Activated naive CD8-positive, alpha-beta T cell (primary cell): Measurements from ENCODE around the gene GLI3.

Experiments
- H3K27ac Mint-ChIP-seq: one replicate; pipeline ENCODE4 v1.8.0; 2021; ENCODE audit warnings: mixed read lengths
- H3K27me3 Mint-ChIP-seq: one replicate; pipeline ENCODE4 v1.8.0; 2021; ENCODE audit warnings: mixed read lengths
- H3K36me3 Mint-ChIP-seq: one replicate; pipeline ENCODE4 v1.8.0; 2021; ENCODE audit warnings: mixed read lengths
- H3K4me1 Mint-ChIP-seq: one replicate; pipeline ENCODE4 v1.8.0; 2021; ENCODE audit warnings: low read depth, mixed read lengths
- H3K4me3 Mint-ChIP-seq: one replicate; pipeline ENCODE4 v1.8.0; 2021; ENCODE audit warnings: mild to moderate bottlenecking, mixed read lengths
- H3K9me3 Mint-ChIP-seq: one replicate; pipeline ENCODE4 v1.8.0; 2021; ENCODE audit warnings: low read depth, mixed read lengths

GLI3 gene

GRCh38 chr7:42071372-42072261, 165.4 kb downstream of the GLI3 start:
- Mint-ChIP-seq H3K36me3 (no peaks in the 10 kb centered on the region), H3K4me3 (no peak overlapping the region), H3K27ac (no peak overlapping the region), H3K4me1 (no peaks in the 10 kb centered on the region), H3K27me3 (no peaks in the 10 kb centered on the region), H3K9me3 (no peaks in the 10 kb centered on the region)

GRCh38 chr7:42070068-42070467, 166.9 kb downstream of the GLI3 start:
- Mint-ChIP-seq H3K4me1 (no peaks in the 10 kb centered on the region), H3K4me3 (no peak overlapping the region), H3K27ac (no peak overlapping the region), H3K36me3 (no peaks in the 10 kb centered on the region), H3K9me3 (no peaks in the 10 kb centered on the region), H3K27me3 (no peaks in the 10 kb centered on the region)

GRCh38 chr7:42069590-42069989, 167.4 kb downstream of the GLI3 start:
- H3K4me3 Mint-ChIP-seq = no peak overlapping the region
- no peaks in the 10 kb centered on the region for H3K9me3 Mint-ChIP-seq
- H3K27me3 Mint-ChIP-seq = no peaks in the 10 kb centered on the region

GRCh38 chr7:42068554-42069280, 168.3 kb downstream of the GLI3 start:
- Mint-ChIP-seq H3K27ac (no peak overlapping the region), H3K4me3 (no peak overlapping the region), H3K27me3 (no peaks in the 10 kb centered on the region), H3K4me1 (no peaks in the 10 kb centered on the region), H3K36me3 (no peaks in the 10 kb centered on the region), H3K9me3 (no peaks in the 10 kb centered on the region)

More at GRCh38 chr7:42069590-42069989, 167.4 kb downstream of the GLI3 start:
- no peaks in the 10 kb centered on the region for H3K36me3 Mint-ChIP-seq
- no peak overlapping the region for H3K27ac Mint-ChIP-seq
- H3K4me1 Mint-ChIP-seq = no peaks in the 10 kb centered on the region

GRCh38 chr7:42065942-42066341, 171.1 kb downstream of the GLI3 start:
- Mint-ChIP-seq H3K36me3 (no peaks in the 10 kb centered on the region), H3K9me3 (no peaks in the 10 kb centered on the region), H3K4me3 (no peak overlapping the region), H3K27ac (no peak overlapping the region), H3K4me1 (no peaks in the 10 kb centered on the region), H3K27me3 (no peaks in the 10 kb centered on the region)

- Mint-ChIP-seq H3K27me3 (no peaks in the 10 kb centered on the region), H3K36me3 (no peaks in the 10 kb centered on the region), H3K4me1 (no peaks in the 10 kb centered on the region), H3K9me3 (no peaks in the 10 kb centered on the region), H3K4me3 (no peak overlapping the region), H3K27ac (no peak overlapping the region)
Observed at GRCh38 chr7:42065015-42065414, 172.0 kb downstream of the GLI3 start.

- Mint-ChIP-seq H3K4me1 (no peaks in the 10 kb centered on the region), H3K36me3 (no peaks in the 10 kb centered on the region), H3K4me3 (no peak overlapping the region), H3K9me3 (no peaks in the 10 kb centered on the region), H3K27me3 (no peaks in the 10 kb centered on the region), H3K27ac (no peak overlapping the region)
Observed at GRCh38 chr7:42064534-42064933, 172.5 kb downstream of the GLI3 start.

- Mint-ChIP-seq H3K9me3 (no peaks in the 10 kb centered on the region), H3K4me3 (no peak overlapping the region), H3K27ac (no peak overlapping the region), H3K27me3 (peaks cover 3% of the 10 kb centered on the region), H3K4me1 (no peaks in the 10 kb centered on the region), H3K36me3 (no peaks in the 10 kb centered on the region)
Observed at GRCh38 chr7:42059275-42059674, 177.7 kb downstream of the GLI3 start.

GRCh38 chr7:42057331-42057730, 179.7 kb downstream of the GLI3 start:
- Mint-ChIP-seq H3K27ac (no peak overlapping the region), H3K9me3 (no peaks in the 10 kb centered on the region), H3K4me1 (no peaks in the 10 kb centered on the region), H3K4me3 (no peak overlapping the region), H3K36me3 (no peaks in the 10 kb centered on the region), H3K27me3 (peaks cover 3% of the 10 kb centered on the region)

- Mint-ChIP-seq H3K27ac (no peak overlapping the region), H3K9me3 (no peaks in the 10 kb centered on the region), H3K4me1 (no peaks in the 10 kb centered on the region), H3K27me3 (peaks cover 3% of the 10 kb centered on the region), H3K36me3 (no peaks in the 10 kb centered on the region), H3K4me3 (no peak overlapping the region)
Observed at GRCh38 chr7:42055171-42055570, 181.8 kb downstream of the GLI3 start.

GRCh38 chr7:42053834-42054233, 183.2 kb downstream of the GLI3 start:
- H3K9me3 Mint-ChIP-seq = no peaks in the 10 kb centered on the region

GRCh38 chr7:42049761-42050160, 187.2 kb downstream of the GLI3 start:
- Mint-ChIP-seq H3K27me3 (peaks cover 2% of the 10 kb centered on the region), H3K4me3 (no peak overlapping the region)

More at GRCh38 chr7:42053834-42054233, 183.2 kb downstream of the GLI3 start:
- Mint-ChIP-seq H3K27me3 (peaks cover 3% of the 10 kb centered on the region), H3K4me1 (no peaks in the 10 kb centered on the region), H3K27ac (no peak overlapping the region), H3K36me3 (no peaks in the 10 kb centered on the region), H3K4me3 (no peak overlapping the region)

GRCh38 chr7:42046483-42046882, 190.5 kb downstream of the GLI3 start:
- no peaks in the 10 kb centered on the region for H3K9me3 Mint-ChIP-seq
- no peak overlapping the region for H3K27ac Mint-ChIP-seq
- H3K36me3 Mint-ChIP-seq = no peaks in the 10 kb centered on the region
- H3K4me1 Mint-ChIP-seq = no peaks in the 10 kb centered on the region
- no peak overlapping the region for H3K4me3 Mint-ChIP-seq
- peaks cover 2% of the 10 kb centered on the region for H3K27me3 Mint-ChIP-seq

More at GRCh38 chr7:42049761-42050160, 187.2 kb downstream of the GLI3 start:
- Mint-ChIP-seq H3K36me3 (no peaks in the 10 kb centered on the region), H3K4me1 (no peaks in the 10 kb centered on the region), H3K27ac (no peak overlapping the region), H3K9me3 (no peaks in the 10 kb centered on the region)

- Mint-ChIP-seq H3K9me3 (no peaks in the 10 kb centered on the region), H3K4me3 (no peak overlapping the region), H3K27ac (no peak overlapping the region), H3K27me3 (peaks cover 2% of the 10 kb centered on the region), H3K4me1 (no peaks in the 10 kb centered on the region), H3K36me3 (no peaks in the 10 kb centered on the region)
Observed at GRCh38 chr7:42045961-42046360, 191.0 kb downstream of the GLI3 start.

GRCh38 chr7:42039921-42040320, 197.1 kb downstream of the GLI3 start:
- Mint-ChIP-seq H3K4me1 (no peaks in the 10 kb centered on the region), H3K9me3 (no peaks in the 10 kb centered on the region), H3K27ac (no peak overlapping the region), H3K36me3 (no peaks in the 10 kb centered on the region), H3K27me3 (peaks cover 3% of the 10 kb centered on the region), H3K4me3 (no peak overlapping the region)
